DND-41 (cell line): Measurements from ENCODE around the gene PCDH9.

Experiments
- ATAC-seq: fragments of 200-7000 bp; cut with Tn5 transposase; 3 replicates; pipeline ENCODE4 v1.9.1; 2021; ENCODE audit warnings: low read depth; ENCODE audit not compliant: insufficient read depth
- DNase-seq: peaks from one replicate; pipeline ENCODE4 v3.0.0-alpha.2; 2020
- H2AFZ ChIP-seq: 2 replicates; pipeline ENCODE4 v1.6.0; 2012; ENCODE audit warnings: low read depth, low read length
- H3K27ac ChIP-seq: 2 replicates; pipeline ENCODE4 v1.5.1; 2012; ENCODE audit warnings: low read length, inconsistent platforms
- H3K27me3 ChIP-seq: fragments of 200-600 bp; sonication (generic); 2 replicates; pipeline ENCODE4 v1.6.0; 2012; ENCODE audit warnings: low read length, mild to moderate bottlenecking, inconsistent platforms; ENCODE audit not compliant: insufficient read depth, poor library complexity
- H3K36me3 ChIP-seq: 2 replicates; pipeline ENCODE4 v1.5.1; 2012; ENCODE audit warnings: low read length, inconsistent platforms; ENCODE audit not compliant: insufficient read depth
- H3K4me1 ChIP-seq: 2 replicates; pipeline ENCODE4 v1.5.1; 2012; ENCODE audit warnings: mild to moderate bottlenecking, low read length; ENCODE audit not compliant: insufficient read depth
- H3K4me2 ChIP-seq: 2 replicates; pipeline ENCODE4 v1.6.0; 2012; ENCODE audit warnings: mild to moderate bottlenecking, moderate library complexity, low read length, inconsistent platforms; ENCODE audit not compliant: insufficient read depth
- H3K4me3 ChIP-seq, 2 experiments: fragments of 200-600 bp in 1 of 2; shearing (Covaris generic) in 1 of 2; 2 replicates each; pipeline ENCODE4 v1.5.1; 2012 to 2016; ENCODE audit warnings: inconsistent platforms in 2 of 2, low read length in 2 of 2, mild to moderate bottlenecking in 2 of 2, low read depth in 1 of 2, moderate library complexity in 1 of 2
- H3K79me2 ChIP-seq: 2 replicates; pipeline ENCODE4 v1.6.0; 2012; ENCODE audit warnings: low read length, inconsistent platforms; ENCODE audit not compliant: insufficient read depth
- H3K9ac ChIP-seq: 2 replicates; pipeline ENCODE4 v1.6.0; 2012; ENCODE audit warnings: low read depth, mild to moderate bottlenecking, inconsistent platforms, low read length, moderate library complexity
- H3K9me3 ChIP-seq: 2 replicates; pipeline ENCODE4 v1.5.1; 2012; ENCODE audit warnings: low read length, moderate library complexity, mild to moderate bottlenecking, inconsistent platforms; ENCODE audit not compliant: insufficient read depth, severe bottlenecking
- H4K20me1 ChIP-seq: 2 replicates; pipeline ENCODE4 v1.6.0; 2012; ENCODE audit warnings: low read length; ENCODE audit not compliant: insufficient read depth
- EZH2 ChIP-seq: IDR thresholded peaks from 3 replicates; pipeline ENCODE4 v1.6.1; 2012; ENCODE audit warnings: borderline replicate concordance, low read depth, mild to moderate bottlenecking, moderate library complexity, low read length, inconsistent platforms; ENCODE audit not compliant: severe bottlenecking
- TF ChIP-seq, protein P1 (sequence below): IDR thresholded peaks from 2 replicates; pipeline ENCODE4 v1.5.1; 2012; ENCODE audit warnings: borderline replicate concordance, low read length, moderate library complexity, mild to moderate bottlenecking; ENCODE audit not compliant: poor library complexity, severe bottlenecking; ENCODE audit errors: extremely low read depth

PCDH9 gene

DNA sequence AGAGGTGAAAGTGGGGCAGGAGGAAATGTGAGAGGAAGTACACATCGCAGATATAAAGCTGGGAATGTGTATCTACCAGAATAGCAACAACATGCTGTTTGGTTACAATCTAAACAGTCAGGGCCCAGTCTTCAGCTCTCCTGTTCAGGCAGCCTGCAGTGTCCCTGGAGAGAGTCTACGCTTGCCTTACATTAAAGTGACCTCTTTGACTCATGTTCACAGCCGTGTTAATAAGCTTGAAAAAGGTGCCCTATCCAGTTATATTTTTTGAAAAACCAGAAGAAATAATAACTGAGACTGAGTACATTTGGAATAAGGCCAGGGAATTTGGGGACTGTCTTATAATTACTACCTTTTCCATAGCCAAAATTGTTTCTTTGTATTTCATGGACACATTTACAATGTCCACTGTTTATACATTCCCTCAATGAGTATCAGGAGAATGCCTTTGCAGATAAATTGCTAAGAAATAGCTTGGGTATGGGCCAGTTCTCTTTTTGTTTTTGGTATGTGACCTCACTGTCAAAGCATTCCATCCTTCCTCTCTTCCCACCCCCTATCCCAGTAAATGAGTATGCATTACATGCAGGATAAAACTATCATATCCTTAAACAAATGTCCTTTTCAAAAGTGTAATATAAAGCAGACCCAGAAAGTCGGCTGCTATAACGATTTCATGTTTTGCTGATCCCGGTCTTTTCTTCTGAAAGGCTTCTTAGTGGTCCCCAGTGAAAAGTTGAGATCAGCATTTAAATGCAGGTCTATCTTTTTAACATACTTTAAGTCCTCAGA, 82.6 kb downstream of the PCDH9 start:
- H3K9me3 ChIP-seq = no peaks in the 10 kb centered on the region
- no peaks in the 10 kb centered on the region for H4K20me1 ChIP-seq
- no peak overlapping the region for H3K4me3 ChIP-seq
- no peaks in the 10 kb centered on the region for H3K27me3 ChIP-seq
- DNase-seq = no peak
- H3K79me2 ChIP-seq = no peaks in the 10 kb centered on the region
- H3K9ac ChIP-seq = no peak overlapping the region
- no peaks in the 10 kb centered on the region for H3K36me3 ChIP-seq
- no peak for TF ChIP-seq EZH2
- TF ChIP-seq, protein P1, sequence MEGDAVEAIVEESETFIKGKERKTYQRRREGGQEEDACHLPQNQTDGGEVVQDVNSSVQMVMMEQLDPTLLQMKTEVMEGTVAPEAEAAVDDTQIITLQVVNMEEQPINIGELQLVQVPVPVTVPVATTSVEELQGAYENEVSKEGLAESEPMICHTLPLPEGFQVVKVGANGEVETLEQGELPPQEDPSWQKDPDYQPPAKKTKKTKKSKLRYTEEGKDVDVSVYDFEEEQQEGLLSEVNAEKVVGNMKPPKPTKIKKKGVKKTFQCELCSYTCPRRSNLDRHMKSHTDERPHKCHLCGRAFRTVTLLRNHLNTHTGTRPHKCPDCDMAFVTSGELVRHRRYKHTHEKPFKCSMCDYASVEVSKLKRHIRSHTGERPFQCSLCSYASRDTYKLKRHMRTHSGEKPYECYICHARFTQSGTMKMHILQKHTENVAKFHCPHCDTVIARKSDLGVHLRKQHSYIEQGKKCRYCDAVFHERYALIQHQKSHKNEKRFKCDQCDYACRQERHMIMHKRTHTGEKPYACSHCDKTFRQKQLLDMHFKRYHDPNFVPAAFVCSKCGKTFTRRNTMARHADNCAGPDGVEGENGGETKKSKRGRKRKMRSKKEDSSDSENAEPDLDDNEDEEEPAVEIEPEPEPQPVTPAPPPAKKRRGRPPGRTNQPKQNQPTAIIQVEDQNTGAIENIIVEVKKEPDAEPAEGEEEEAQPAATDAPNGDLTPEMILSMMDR = no peak
- no peak overlapping the region for H3K4me2 ChIP-seq
- no peaks in the 10 kb centered on the region for H3K4me1 ChIP-seq
- no peak overlapping the region for H3K27ac ChIP-seq
- no peak for ATAC-seq
- no peak overlapping the region for H2AFZ ChIP-seq

GRCh38 chr13:67146523-67147130, 83.5 kb downstream of the PCDH9 start:
- no peak overlapping the region for H3K4me3 ChIP-seq
- ATAC-seq (no peak), DNase-seq (no peak)
- no peak overlapping the region for H3K4me2 ChIP-seq
- TF ChIP-seq, protein P1 = no peak
- no peak for TF ChIP-seq EZH2
- H3K36me3 ChIP-seq = no peaks in the 10 kb centered on the region
- H2AFZ ChIP-seq = no peak overlapping the region
- no peaks in the 10 kb centered on the region for H4K20me1 ChIP-seq
- no peaks in the 10 kb centered on the region for H3K27me3 ChIP-seq
- H3K4me1 ChIP-seq = no peaks in the 10 kb centered on the region
- no peaks in the 10 kb centered on the region for H3K79me2 ChIP-seq
- no peaks in the 10 kb centered on the region for H3K9me3 ChIP-seq
- no peak overlapping the region for H3K27ac ChIP-seq
- no peak overlapping the region for H3K9ac ChIP-seq

GRCh38 chr13:67145950-67146349, 84.2 kb downstream of the PCDH9 start:
- H4K20me1 ChIP-seq = no peaks in the 10 kb centered on the region
- H3K4me3 ChIP-seq = no peak overlapping the region
- no peaks in the 10 kb centered on the region for H3K27me3 ChIP-seq
- no peak overlapping the region for H3K27ac ChIP-seq
- no peaks in the 10 kb centered on the region for H3K4me1 ChIP-seq
- no peaks in the 10 kb centered on the region for H3K9me3 ChIP-seq
- DNase-seq (no peak), ATAC-seq (no peak)
- no peaks in the 10 kb centered on the region for H3K36me3 ChIP-seq
- no peak overlapping the region for H3K4me2 ChIP-seq
- no peaks in the 10 kb centered on the region for H3K79me2 ChIP-seq
- no peak overlapping the region for H2AFZ ChIP-seq
- H3K9ac ChIP-seq = no peak overlapping the region
- no peak for TF ChIP-seq EZH2
- TF ChIP-seq, protein P1 = no peak
